ENCODE measurements around the gene KCTD15. TPM values are rescaled to one million over a fixed set of nuclear protein-coding genes. Genes with fewer than 3 reads are reported as not detected.
A peak's percentile ranks its signal among the peaks of the same experiment; 100 is the strongest.

KCTD15 gene
- total RNA-seq, 1 donor from 2014 or later, result 86.8 TPM

DNA sequence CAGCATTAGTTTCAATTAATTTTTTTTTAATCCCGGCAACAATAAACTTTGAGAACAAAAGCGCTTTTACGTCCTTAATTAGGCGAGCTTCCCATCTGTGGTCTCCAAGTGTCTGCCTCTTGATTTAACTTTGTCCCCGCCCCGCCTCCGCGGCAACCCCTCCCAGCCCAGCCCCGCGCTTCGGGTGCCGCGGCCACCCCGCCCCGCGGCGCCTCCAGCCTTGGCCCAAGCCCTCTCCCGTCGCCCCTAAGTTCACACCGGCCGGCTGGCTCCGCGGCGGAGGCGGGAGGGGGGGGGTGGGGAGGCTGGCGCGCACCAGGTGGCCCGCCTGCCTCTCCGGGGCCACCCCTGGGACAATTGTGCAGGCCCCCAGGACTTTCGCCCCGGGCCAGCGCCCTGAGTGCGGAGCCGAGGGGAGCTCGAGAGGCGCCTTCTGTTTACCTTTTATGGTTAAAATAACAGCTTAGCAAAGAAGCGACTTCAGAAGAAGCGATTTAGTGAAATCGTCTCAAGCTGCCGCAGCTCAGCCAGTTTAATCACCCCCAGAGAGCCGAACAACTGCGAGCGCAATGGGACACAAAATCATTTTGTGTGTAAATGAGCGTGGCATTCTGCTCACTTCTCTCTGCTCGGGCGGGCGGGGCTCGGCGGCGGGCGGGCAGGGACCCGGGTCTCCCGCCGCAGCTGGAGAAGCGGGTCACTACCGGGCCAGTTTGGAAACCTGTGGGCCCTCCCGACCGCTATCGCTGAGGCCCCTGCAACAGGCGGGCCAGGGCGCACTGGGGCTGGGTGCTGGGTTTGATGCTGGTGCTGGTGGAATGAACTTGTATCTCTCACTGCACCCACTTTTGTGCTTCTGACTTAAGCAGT is 1.4 kb downstream of the KCTD15 start:
- H3K36me3 Mint-ChIP-seq (ENCODE audit: unreplicated experiment), result peaks cover 29% of the 10 kb centered on the region
- peaks cover 43% of the 10 kb centered on the region for H3K4me1 Mint-ChIP-seq (ENCODE audit: unreplicated experiment)
- peak overlapping the region; percentile 91 for H3K27ac Mint-ChIP-seq (ENCODE audit: unreplicated experiment)
- no peaks in the 10 kb centered on the region for H3K27me3 Mint-ChIP-seq (ENCODE audit: unreplicated experiment)
- TF ChIP-seq, protein P1, sequence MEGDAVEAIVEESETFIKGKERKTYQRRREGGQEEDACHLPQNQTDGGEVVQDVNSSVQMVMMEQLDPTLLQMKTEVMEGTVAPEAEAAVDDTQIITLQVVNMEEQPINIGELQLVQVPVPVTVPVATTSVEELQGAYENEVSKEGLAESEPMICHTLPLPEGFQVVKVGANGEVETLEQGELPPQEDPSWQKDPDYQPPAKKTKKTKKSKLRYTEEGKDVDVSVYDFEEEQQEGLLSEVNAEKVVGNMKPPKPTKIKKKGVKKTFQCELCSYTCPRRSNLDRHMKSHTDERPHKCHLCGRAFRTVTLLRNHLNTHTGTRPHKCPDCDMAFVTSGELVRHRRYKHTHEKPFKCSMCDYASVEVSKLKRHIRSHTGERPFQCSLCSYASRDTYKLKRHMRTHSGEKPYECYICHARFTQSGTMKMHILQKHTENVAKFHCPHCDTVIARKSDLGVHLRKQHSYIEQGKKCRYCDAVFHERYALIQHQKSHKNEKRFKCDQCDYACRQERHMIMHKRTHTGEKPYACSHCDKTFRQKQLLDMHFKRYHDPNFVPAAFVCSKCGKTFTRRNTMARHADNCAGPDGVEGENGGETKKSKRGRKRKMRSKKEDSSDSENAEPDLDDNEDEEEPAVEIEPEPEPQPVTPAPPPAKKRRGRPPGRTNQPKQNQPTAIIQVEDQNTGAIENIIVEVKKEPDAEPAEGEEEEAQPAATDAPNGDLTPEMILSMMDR (IDR thresholded peaks at IDR 0.05), result no peak
- H3K9me3 Mint-ChIP-seq (ENCODE audit: unreplicated experiment), result no peaks in the 10 kb centered on the region
- peak overlapping the region; percentile 87 for H3K4me3 Mint-ChIP-seq (ENCODE audit: unreplicated experiment)
- DNase-seq (ENCODE audit: extremely low spot score, unreplicated experiment), result no peak

DNA sequence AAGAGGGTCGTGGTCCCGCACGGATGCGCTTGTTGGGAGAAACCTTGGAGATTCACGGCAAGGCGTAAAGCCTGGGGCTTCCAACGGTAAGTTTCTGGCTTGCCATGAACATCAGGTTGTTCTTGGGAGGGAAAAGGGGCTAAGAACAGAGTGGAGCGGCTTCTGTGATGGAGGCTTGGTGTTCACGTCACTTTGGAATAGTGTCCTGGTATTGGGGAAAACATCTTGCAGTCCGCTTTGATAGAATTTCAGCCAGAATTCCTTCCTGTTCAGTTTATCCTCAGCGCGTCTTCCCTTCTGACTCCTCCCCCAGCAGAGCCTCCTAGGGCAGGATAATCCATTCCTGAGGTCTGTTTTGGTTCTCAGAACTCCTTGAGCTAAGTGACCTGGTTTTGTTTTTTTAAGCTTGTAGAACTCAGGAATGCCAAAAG is 2.0 kb downstream of the KCTD15 start:
- Mint-ChIP-seq H3K27me3 (ENCODE audit: unreplicated experiment) (no peaks in the 10 kb centered on the region), H3K27ac (ENCODE audit: unreplicated experiment) (peak overlapping the region; percentile 91), H3K36me3 (ENCODE audit: unreplicated experiment) (peaks cover 34% of the 10 kb centered on the region), H3K4me1 (ENCODE audit: unreplicated experiment) (peaks cover 44% of the 10 kb centered on the region), H3K9me3 (ENCODE audit: unreplicated experiment) (no peaks in the 10 kb centered on the region), H3K4me3 (ENCODE audit: unreplicated experiment) (peak overlapping the region; percentile 80)
- no peak for DNase-seq (ENCODE audit: extremely low spot score, unreplicated experiment)
- TF ChIP-seq, protein P1 (IDR thresholded peaks at IDR 0.05), result no peak

DNA sequence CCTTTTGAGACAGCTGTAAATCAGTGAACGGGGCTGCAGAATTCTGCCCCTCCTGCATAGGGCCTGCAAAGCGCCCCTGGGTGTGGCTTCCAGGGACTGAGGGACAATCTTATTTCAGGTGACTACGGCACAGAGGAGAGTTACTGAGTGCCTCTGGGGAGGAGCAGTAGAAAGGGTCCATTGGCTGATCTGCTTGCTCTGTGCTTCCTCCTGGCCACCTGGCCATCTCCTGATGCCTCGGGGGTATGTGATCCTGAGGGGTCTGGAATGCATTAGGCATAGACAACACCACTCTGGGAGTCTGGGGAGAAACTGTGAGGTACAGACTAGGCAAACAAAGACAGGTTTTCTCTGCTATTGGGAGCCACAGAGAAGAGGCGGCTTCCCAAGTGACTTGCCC is 2.8 kb downstream of the KCTD15 start:
- Mint-ChIP-seq H3K27me3 (ENCODE audit: unreplicated experiment) (no peaks in the 10 kb centered on the region), H3K4me3 (ENCODE audit: unreplicated experiment) (peak overlapping the region; percentile 80)

DNA sequence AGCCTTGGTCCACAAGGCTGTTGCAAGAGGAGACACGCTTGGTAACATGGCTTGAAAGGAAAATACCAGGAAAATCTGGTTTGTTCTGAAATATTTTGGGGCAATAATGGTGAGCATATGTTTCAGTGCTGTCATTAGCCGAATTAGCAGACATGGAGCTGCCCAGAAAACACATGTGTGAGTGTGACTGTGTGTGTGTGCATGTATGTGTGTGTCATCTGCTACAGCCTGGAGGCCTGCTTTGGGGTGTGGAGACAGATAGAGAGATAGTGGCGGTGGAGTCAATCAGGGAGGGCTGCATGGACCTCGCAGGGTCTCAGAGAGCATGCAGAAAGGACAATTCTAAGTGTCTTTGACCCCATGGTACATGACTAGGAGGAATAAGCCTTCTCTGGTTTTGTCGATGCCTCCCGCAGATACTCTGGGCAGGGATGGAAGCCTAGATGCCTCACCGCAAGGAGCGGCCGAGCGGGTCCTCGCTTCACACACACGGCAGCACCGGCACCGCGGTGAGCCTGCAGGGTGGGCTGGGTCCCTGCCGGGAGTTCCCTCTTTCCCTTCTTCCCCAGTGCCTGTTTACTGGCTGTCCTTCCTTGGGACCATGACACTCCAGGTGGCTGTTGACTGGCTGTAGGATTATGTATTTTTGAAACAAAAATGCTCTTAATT is 3.5 kb downstream of the KCTD15 start:
- Mint-ChIP-seq H3K27ac (ENCODE audit: unreplicated experiment) (peak overlapping the region; percentile 47), H3K27me3 (ENCODE audit: unreplicated experiment) (no peaks in the 10 kb centered on the region), H3K4me3 (ENCODE audit: unreplicated experiment) (peak overlapping the region; percentile 80), H3K4me1 (ENCODE audit: unreplicated experiment) (peaks cover 36% of the 10 kb centered on the region), H3K9me3 (ENCODE audit: unreplicated experiment) (no peaks in the 10 kb centered on the region), H3K36me3 (ENCODE audit: unreplicated experiment) (peaks cover 39% of the 10 kb centered on the region)
- DNase-seq (ENCODE audit: extremely low spot score, unreplicated experiment), result no peak
- TF ChIP-seq, protein P1 (IDR thresholded peaks at IDR 0.05), result no peak

More for the DNA sequence above, 2.8 kb downstream of the KCTD15 start:
- no peak for DNase-seq (ENCODE audit: extremely low spot score, unreplicated experiment)
- H3K36me3 Mint-ChIP-seq (ENCODE audit: unreplicated experiment), result peaks cover 35% of the 10 kb centered on the region
- H3K9me3 Mint-ChIP-seq (ENCODE audit: unreplicated experiment), result no peaks in the 10 kb centered on the region
- peak overlapping the region; percentile 91 for H3K27ac Mint-ChIP-seq (ENCODE audit: unreplicated experiment)
- peaks cover 39% of the 10 kb centered on the region for H3K4me1 Mint-ChIP-seq (ENCODE audit: unreplicated experiment)
- TF ChIP-seq, protein P1 (IDR thresholded peaks at IDR 0.05), result no peak

DNA sequence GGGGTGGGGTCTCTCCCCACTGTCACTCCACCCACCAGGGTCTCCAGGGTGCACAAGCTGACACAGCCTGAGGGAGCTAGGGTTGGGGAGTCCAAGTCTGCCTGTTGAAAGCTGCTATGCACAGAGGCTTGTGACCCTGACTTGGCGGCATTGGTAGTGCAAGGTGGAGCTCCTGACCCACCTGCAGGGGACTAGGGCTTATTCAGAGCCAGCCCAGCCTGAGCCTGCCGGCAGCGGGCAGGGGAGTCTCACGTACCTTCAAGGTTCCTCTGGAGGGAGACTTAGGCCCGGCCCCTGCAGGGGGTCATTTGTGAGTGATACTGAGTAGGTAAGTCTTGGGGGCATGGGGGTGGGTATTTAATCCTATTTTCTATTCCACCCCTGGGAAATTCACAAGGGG is 4.7 kb downstream of the KCTD15 start:
- DNase-seq (ENCODE audit: extremely low spot score, unreplicated experiment), result no peak
- no peaks in the 10 kb centered on the region for H3K27me3 Mint-ChIP-seq (ENCODE audit: unreplicated experiment)
- TF ChIP-seq, protein P1 (IDR thresholded peaks at IDR 0.05), result no peak
- no peaks in the 10 kb centered on the region for H3K9me3 Mint-ChIP-seq (ENCODE audit: unreplicated experiment)
- no peak overlapping the region for H3K4me3 Mint-ChIP-seq (ENCODE audit: unreplicated experiment)
- peaks cover 45% of the 10 kb centered on the region for H3K36me3 Mint-ChIP-seq (ENCODE audit: unreplicated experiment)
- H3K4me1 Mint-ChIP-seq (ENCODE audit: unreplicated experiment), result peaks cover 40% of the 10 kb centered on the region
- H3K27ac Mint-ChIP-seq (ENCODE audit: unreplicated experiment), result no peak overlapping the region

Measured in osteocyte (in vitro differentiated cells).